ENCODE results near the gene TET2. TPM values are rescaled to one million over a fixed set of nuclear protein-coding genes. Genes with fewer than 3 reads are reported as not detected.

TET2 gene
- total RNA-seq, 4 donors from 2014 or later, result 27.4 to 40.5 (median 32.4) TPM

GRCh38 chr4:105189855-105190650, 43.4 kb downstream of the TET2 start:
- H3K9me3 ChIP-seq, result no peaks in the 10 kb centered on the region
- no peaks in the 10 kb centered on the region for H3K36me3 ChIP-seq
- H3K4me3 ChIP-seq (replicated peaks in 1 of 3), result no peak overlapping the region
- WGBS, 2 donors, result 54% methylated on average over 2 of the region's 2 CpGs
- H3K27ac ChIP-seq, result peak overlapping the region; percentile 17 to 60 (median 44)
- no peaks in the 10 kb centered on the region for H3K27me3 ChIP-seq
- intact Hi-C loops (cut with DNase I), result no loop called here
- TF ChIP-seq, protein P1, sequence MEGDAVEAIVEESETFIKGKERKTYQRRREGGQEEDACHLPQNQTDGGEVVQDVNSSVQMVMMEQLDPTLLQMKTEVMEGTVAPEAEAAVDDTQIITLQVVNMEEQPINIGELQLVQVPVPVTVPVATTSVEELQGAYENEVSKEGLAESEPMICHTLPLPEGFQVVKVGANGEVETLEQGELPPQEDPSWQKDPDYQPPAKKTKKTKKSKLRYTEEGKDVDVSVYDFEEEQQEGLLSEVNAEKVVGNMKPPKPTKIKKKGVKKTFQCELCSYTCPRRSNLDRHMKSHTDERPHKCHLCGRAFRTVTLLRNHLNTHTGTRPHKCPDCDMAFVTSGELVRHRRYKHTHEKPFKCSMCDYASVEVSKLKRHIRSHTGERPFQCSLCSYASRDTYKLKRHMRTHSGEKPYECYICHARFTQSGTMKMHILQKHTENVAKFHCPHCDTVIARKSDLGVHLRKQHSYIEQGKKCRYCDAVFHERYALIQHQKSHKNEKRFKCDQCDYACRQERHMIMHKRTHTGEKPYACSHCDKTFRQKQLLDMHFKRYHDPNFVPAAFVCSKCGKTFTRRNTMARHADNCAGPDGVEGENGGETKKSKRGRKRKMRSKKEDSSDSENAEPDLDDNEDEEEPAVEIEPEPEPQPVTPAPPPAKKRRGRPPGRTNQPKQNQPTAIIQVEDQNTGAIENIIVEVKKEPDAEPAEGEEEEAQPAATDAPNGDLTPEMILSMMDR (IDR thresholded peaks at IDR 0.05), result no peak
- TF ChIP-seq POLR2A (IDR thresholded peaks at IDR 0.05), result no peak
- H3K4me1 ChIP-seq, result peaks cover 25 to 43% of the 10 kb centered on the region in 2 donors
- peak; percentile 50 to 57 for DNase-seq

GRCh38 chr4:105191621-105192210, 45.0 kb downstream of the TET2 start:
- intact Hi-C loops (cut with DNase I), result no loop called here
- H3K36me3 ChIP-seq, result no peaks in the 10 kb centered on the region
- TF ChIP-seq, protein P1 (IDR thresholded peaks at IDR 0.05), result no peak
- no peak for TF ChIP-seq POLR2A (IDR thresholded peaks at IDR 0.05)
- 32 to 34% methylated on average over 3 of the region's 3 CpGs for WGBS, 2 donors
- peak overlapping the region; percentile 13 to 60 (median 57) for H3K27ac ChIP-seq
- no peak overlapping the region for H3K4me3 ChIP-seq (replicated peaks in 1 of 3)
- DNase-seq, result no peak
- no peaks in the 10 kb centered on the region for H3K9me3 ChIP-seq
- H3K4me1 ChIP-seq, result peaks cover 22 to 41% of the 10 kb centered on the region in 2 donors
- H3K27me3 ChIP-seq, result no peaks in the 10 kb centered on the region

DNA sequence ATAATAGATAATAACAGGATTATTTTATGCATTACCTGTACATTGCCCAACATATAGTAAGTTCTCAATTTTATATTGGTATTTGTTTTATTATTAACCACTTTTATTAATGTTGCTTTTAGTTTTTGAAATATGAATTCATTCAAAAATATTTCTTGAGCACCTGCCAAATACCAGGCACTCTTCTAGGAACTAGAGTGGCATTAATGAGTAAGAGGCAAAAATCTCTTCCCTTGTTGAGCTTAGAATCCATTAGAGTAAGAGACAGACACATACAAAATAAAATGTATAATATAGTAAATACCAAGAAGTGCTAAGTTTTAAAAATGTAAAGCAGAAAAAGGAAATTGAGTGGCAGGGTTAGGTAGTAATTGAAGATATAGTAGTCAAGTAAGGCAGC, 45.8 kb downstream of the TET2 start:
- TF ChIP-seq, protein P1 (IDR thresholded peaks at IDR 0.05), result no peak
- TF ChIP-seq POLR2A (IDR thresholded peaks at IDR 0.05), result no peak
- DNase-seq, result no peak
- Histone ChIP-seq H3K27me3 (no peaks in the 10 kb centered on the region), H3K9me3 (no peaks in the 10 kb centered on the region), H3K4me1 (peaks cover 21 to 46% of the 10 kb centered on the region in 2 donors), H3K4me3 (replicated peaks in 1 of 3) (no peak overlapping the region), H3K36me3 (no peaks in the 10 kb centered on the region), H3K27ac (peak overlapping the region; percentile 13 to 60 (median 57))
- intact Hi-C loops (cut with DNase I), result no loop called here

DNA sequence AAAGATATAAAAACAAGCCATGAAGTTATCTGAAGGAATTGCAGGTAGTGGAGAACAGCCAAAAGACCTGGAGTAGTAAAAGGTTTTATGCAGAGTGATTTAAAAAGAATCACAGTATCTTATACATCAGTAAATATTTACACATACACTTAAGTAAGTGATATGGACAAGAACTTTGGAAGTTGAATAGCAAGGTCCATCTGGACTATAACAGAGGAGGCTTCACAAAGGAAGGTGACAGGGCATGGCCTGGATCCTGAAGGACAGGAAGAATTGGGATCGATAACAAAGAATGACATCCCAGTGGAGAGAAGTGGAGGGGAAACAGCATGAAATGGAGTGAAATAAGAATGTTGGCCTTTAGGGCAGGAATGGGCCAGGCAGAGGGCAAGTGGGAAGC, 46.2 kb downstream of the TET2 start:
- intact Hi-C loops (cut with DNase I), result no loop called here
- TF ChIP-seq, protein P1 (IDR thresholded peaks at IDR 0.05), result no peak
- no peak for TF ChIP-seq POLR2A (IDR thresholded peaks at IDR 0.05)
- Histone ChIP-seq H3K27ac (peak overlapping the region in 2 of 3 donors; percentile 57 to 60), H3K27me3 (no peaks in the 10 kb centered on the region), H3K36me3 (no peaks in the 10 kb centered on the region), H3K9me3 (no peaks in the 10 kb centered on the region), H3K4me3 (replicated peaks in 1 of 3) (no peak overlapping the region), H3K4me1 (peaks cover 21 to 47% of the 10 kb centered on the region in 2 donors)
- WGBS, 2 donors, result 55 to 69% methylated on average over 1 of the region's 1 CpG
- DNase-seq, result no peak

DNA sequence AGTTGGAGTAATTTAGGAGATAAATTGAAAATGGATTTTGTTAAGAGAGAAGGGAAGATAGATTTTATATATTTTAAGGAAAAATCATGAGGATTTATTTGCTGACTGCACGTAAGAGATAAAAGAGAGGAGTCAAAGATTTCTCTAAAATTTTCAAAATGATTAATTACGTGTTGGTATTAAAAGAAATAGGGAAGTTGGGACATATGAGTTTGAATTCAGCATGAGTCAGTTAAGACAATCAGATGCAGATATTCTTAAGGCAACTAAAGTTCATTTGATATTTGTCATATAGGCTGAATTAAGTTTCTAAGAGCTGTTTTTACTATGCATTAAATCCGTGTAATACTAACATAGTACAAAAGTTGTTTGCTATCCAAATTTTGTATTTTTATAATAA, 46.9 kb downstream of the TET2 start:
- Histone ChIP-seq H3K27ac (no peak overlapping the region), H3K27me3 (no peaks in the 10 kb centered on the region), H3K4me3 (replicated peaks in 1 of 3) (no peak overlapping the region), H3K9me3 (no peaks in the 10 kb centered on the region), H3K4me1 (peaks cover 21 to 47% of the 10 kb centered on the region in 2 donors), H3K36me3 (no peaks in the 10 kb centered on the region)
- no peak for DNase-seq
- intact Hi-C loops (cut with DNase I), result no loop called here
- TF ChIP-seq, protein P1 (IDR thresholded peaks at IDR 0.05), result no peak
- TF ChIP-seq POLR2A (IDR thresholded peaks at IDR 0.05), result no peak
- 92 to 100% methylated on average over 3 of the region's 3 CpGs for WGBS, 2 donors
